Measurements from ENCODE around the gene MAP2K6. TPM values are rescaled to one million over a fixed set of nuclear protein-coding genes. Genes with fewer than 3 reads are reported as not detected.

Gene MAP2K6
- total RNA-seq, 1 experiment from 2014 or later, result 43.0 TPM

GRCh38 chr17:69500911-69501429 is 86.5 kb downstream of the MAP2K6 start:
- DNase-seq (ENCODE audit: low spot score) (no peak), ATAC-seq (no peak)
- Mint-ChIP-seq H3K27ac (peak overlapping the region; percentile 98; the same call in 1 of the 2 replicates), H3K36me3 (no peaks in the 10 kb centered on the region), H3K27me3 (ENCODE audit: low read depth) (no peaks in the 10 kb centered on the region), H3K4me1 (peaks cover 81% of the 10 kb centered on the region), H3K4me3 (no peak overlapping the region), H3K9me3 (no peaks in the 10 kb centered on the region)
- no peak for TF ChIP-seq NFYB (CRISPR knock-in tag; conservative IDR thresholded peaks at IDR 0.05; ENCODE audit: low read depth)
- TF ChIP-seq IRF2 (CRISPR knock-in tag; IDR thresholded peaks at IDR 0.05; ENCODE audit: borderline replicate concordance, low read depth), result no peak
- TF ChIP-seq MYBL2 (CRISPR knock-in tag; IDR thresholded peaks at IDR 0.05), result no peak
- no peak for TF ChIP-seq SMAD3 (CRISPR knock-in tag; IDR thresholded peaks at IDR 0.05; ENCODE audit: borderline replicate concordance)
- no peak for TF ChIP-seq PREB (CRISPR knock-in tag; IDR thresholded peaks at IDR 0.05; ENCODE audit: borderline replicate concordance)
- ChIA-PET POLR2A (interaction anchor here (0.7 to 1.0 kb wide), 2 partner anchors 9 to 558 kb away, joined by 3 read pairs; no protein-coding TSS in a partner anchor), CTCF (interaction anchor here (1.0 kb wide), 2 partner anchors 22 to 89 kb away, joined by 3 to 4 read pairs; no protein-coding TSS in a partner anchor)

GRCh38 chr17:69501591-69502468 is 87.3 kb downstream of the MAP2K6 start:
- no peaks in the 10 kb centered on the region for H3K27me3 Mint-ChIP-seq (ENCODE audit: low read depth)
- H3K36me3 Mint-ChIP-seq, result no peaks in the 10 kb centered on the region
- DNase-seq (ENCODE audit: low spot score), result peak; percentile 17
- TF ChIP-seq ZNF121 (CRISPR knock-in tag; IDR thresholded peaks at IDR 0.05), result peak; percentile 53; the same call in 1 of the 2 replicates
- peak; percentile 95 for TF ChIP-seq GABPB1 (CRISPR knock-in tag; IDR thresholded peaks at IDR 0.05)
- TF ChIP-seq RORB (CRISPR knock-in tag; IDR thresholded peaks at IDR 0.05), result no peak
- peaks cover 84% of the 10 kb centered on the region for H3K4me1 Mint-ChIP-seq
- ChIA-PET CTCF (interaction anchor here (0.8 to 1.7 kb wide), 7 partner anchors 9 to 143 kb away, joined by 3 to 8 read pairs (median 4); no protein-coding TSS in a partner anchor), POLR2A (interaction anchor here (0.8 to 1.0 kb wide), 2 partner anchors 10 to 36 kb away, joined by 3 read pairs; no protein-coding TSS in a partner anchor)
- peak; percentile 81 for ATAC-seq
- no peaks in the 10 kb centered on the region for H3K9me3 Mint-ChIP-seq
- peak overlapping the region; percentile 62 for H3K4me3 Mint-ChIP-seq
- H3K27ac Mint-ChIP-seq, result peak overlapping the region; percentile 98

- ChIA-PET CTCF (no interaction called here), POLR2A (no interaction called here)
- H3K4me1 Mint-ChIP-seq, result peaks cover 70% of the 10 kb centered on the region
- H3K27ac Mint-ChIP-seq, result peak overlapping the region; percentile 54; the same call in 1 of the 2 replicates
- H3K9me3 Mint-ChIP-seq, result no peaks in the 10 kb centered on the region
- no peak overlapping the region for H3K4me3 Mint-ChIP-seq
- peaks cover 3% of the 10 kb centered on the region for H3K36me3 Mint-ChIP-seq
- ATAC-seq (no peak), DNase-seq (ENCODE audit: low spot score) (no peak)
- no peaks in the 10 kb centered on the region for H3K27me3 Mint-ChIP-seq (ENCODE audit: low read depth)
- TF ChIP-seq ZNF671 (CRISPR knock-in tag; IDR thresholded peaks at IDR 0.05) (no peak), ZBTB21 (CRISPR knock-in tag; IDR thresholded peaks at IDR 0.05; ENCODE audit: borderline replicate concordance) (no peak), MAX (CRISPR knock-in tag; IDR thresholded peaks at IDR 0.05) (no peak), STAT6 (CRISPR knock-in tag; conservative IDR thresholded peaks at IDR 0.05; ENCODE audit: low read depth) (no peak), USF2 (CRISPR knock-in tag; IDR thresholded peaks at IDR 0.05) (no peak), PREB (CRISPR knock-in tag; IDR thresholded peaks at IDR 0.05; ENCODE audit: borderline replicate concordance) (no peak), EMX1 (CRISPR knock-in tag; IDR thresholded peaks at IDR 0.05) (no peak), HMGA2 (CRISPR knock-in tag; IDR thresholded peaks at IDR 0.05) (no peak), ATF3 (CRISPR knock-in tag; conservative IDR thresholded peaks at IDR 0.05) (no peak), FOXJ3 (CRISPR knock-in tag; IDR thresholded peaks at IDR 0.05; ENCODE audit: borderline replicate concordance) (no peak), IRF2 (CRISPR knock-in tag; IDR thresholded peaks at IDR 0.05; ENCODE audit: borderline replicate concordance, low read depth) (no peak), NFE2L1 (CRISPR knock-in tag; IDR thresholded peaks at IDR 0.05) (no peak), ZNF219 (CRISPR knock-in tag; IDR thresholded peaks at IDR 0.05; ENCODE audit: borderline replicate concordance) (no peak), USF1 (CRISPR knock-in tag; IDR thresholded peaks at IDR 0.05) (no peak), ZNF232 (CRISPR knock-in tag; IDR thresholded peaks at IDR 0.05) (no peak), KAT7 (CRISPR knock-in tag; IDR thresholded peaks at IDR 0.05; ENCODE audit: borderline replicate concordance) (no peak), SMAD3 (CRISPR knock-in tag; IDR thresholded peaks at IDR 0.05; ENCODE audit: borderline replicate concordance) (no peak)
These were observed 89.2 kb downstream of the MAP2K6 start for GRCh38 chr17:69503711-69504110.
